HG03025 (cell line): ENCODE data around the gene DDAH1.
"Not testable (repeated sequence)": the region's sequence is repeated elsewhere in the genome, so short reads cannot be mapped to it uniquely, and the experiment has no call there.

Experiments
- ATAC-seq: cut with Tn5 transposase; IDR thresholded peaks from one replicate; pipeline ENCODE4 v1.9.1; 2021; ENCODE audit warnings: mild to moderate bottlenecking, moderate library complexity; ENCODE audit not compliant: unreplicated experiment, low FRiP score

DDAH1 gene

GRCh38 chr1:85465099-85465785 lies at the start of gene DDAH1:
Gene DDAH1 (minus strand): TSS chr1:85465159. CDS start chr1:85465045, 114 bp downstream.
- peak; percentile 41 for ATAC-seq

- not testable (repeated sequence) for ATAC-seq
Observed at GRCh38 chr1:85513998-85514397, 49.0 kb upstream of the DDAH1 start.

GRCh38 chr1:85504417-85504816 lies 39.5 kb upstream of the DDAH1 start:
- no peak for ATAC-seq

- ATAC-seq = no peak
Observed at GRCh38 chr1:85502625-85503083, 37.7 kb upstream of the DDAH1 start.

- ATAC-seq = no peak
Observed at GRCh38 chr1:85502171-85502570, 37.2 kb upstream of the DDAH1 start.

GRCh38 chr1:85501355-85501898 lies 36.5 kb upstream of the DDAH1 start:
- ATAC-seq = no peak

GRCh38 chr1:85496941-85497582 lies 32.1 kb upstream of the DDAH1 start:
- ATAC-seq = no peak

- no peak for ATAC-seq
Observed at GRCh38 chr1:85495556-85495955, 30.6 kb upstream of the DDAH1 start.

GRCh38 chr1:85494904-85495266 lies 29.9 kb upstream of the DDAH1 start:
- no peak for ATAC-seq

GRCh38 chr1:85494074-85494903 lies 29.3 kb upstream of the DDAH1 start:
- ATAC-seq = no peak

GRCh38 chr1:85490270-85490985 lies 25.5 kb upstream of the DDAH1 start:
- ATAC-seq = no peak

GRCh38 chr1:85488126-85488525 lies 23.2 kb upstream of the DDAH1 start:
- ATAC-seq = no peak

- no peak for ATAC-seq
Observed at GRCh38 chr1:85485516-85485915, 20.6 kb upstream of the DDAH1 start.

GRCh38 chr1:85484716-85485115 lies 19.8 kb upstream of the DDAH1 start:
- no peak for ATAC-seq

- no peak for ATAC-seq
Observed at GRCh38 chr1:85484264-85484663, 19.3 kb upstream of the DDAH1 start.

- ATAC-seq = no peak
Observed at GRCh38 chr1:85481688-85482087, 16.7 kb upstream of the DDAH1 start.

GRCh38 chr1:85480566-85480965 lies 15.6 kb upstream of the DDAH1 start:
- no peak for ATAC-seq

GRCh38 chr1:85479491-85479890 lies 14.5 kb upstream of the DDAH1 start:
- ATAC-seq = no peak

- ATAC-seq = no peak
Observed at GRCh38 chr1:85478366-85478765, 13.4 kb upstream of the DDAH1 start.

GRCh38 chr1:85475055-85475454 lies 10.1 kb upstream of the DDAH1 start:
- no peak for ATAC-seq
